Dendritic cell treated with granulocyte-macrophage colony-stimulating factor and Interleukin-4, amounts not matched to agents 40 ng/mL and 50 ng/mL, for 4 days (primary cell): ENCODE results near the gene RPL9.

Source experiments
- H3K27ac Mint-ChIP-seq: one replicate; pipeline ENCODE4 v1.8.0; 2022; ENCODE audit warnings: mild to moderate bottlenecking, mixed read lengths
- H3K27me3 Mint-ChIP-seq: one replicate; pipeline ENCODE4 v1.8.0; 2022; ENCODE audit warnings: mild to moderate bottlenecking, mixed read lengths
- H3K36me3 Mint-ChIP-seq: one replicate; pipeline ENCODE4 v1.8.0; 2022; ENCODE audit warnings: low read depth, mixed read lengths
- H3K4me1 Mint-ChIP-seq: one replicate; pipeline ENCODE4 v1.8.0; 2022; ENCODE audit warnings: low read depth, mixed read lengths
- H3K4me3 Mint-ChIP-seq: one replicate; pipeline ENCODE4 v1.8.0; 2022; ENCODE audit warnings: mild to moderate bottlenecking, moderate library complexity, mixed read lengths
- H3K9me3 Mint-ChIP-seq: one replicate; pipeline ENCODE4 v1.8.0; 2022; ENCODE audit warnings: mixed read lengths
- intact Hi-C: fragments of 100-400 bp; cut with micrococcal nuclease; formaldehyde crosslinking; loops from one replicate; pipeline ENCODE4 v1.15.0; 2022

Gene RPL9

GRCh38 chr4:39452860-39453587, 5.7 kb downstream of the RPL9 start:
- peaks cover 15% of the 10 kb centered on the region for H3K4me1 Mint-ChIP-seq
- no peak overlapping the region for H3K4me3 Mint-ChIP-seq
- peaks cover 81% of the 10 kb centered on the region for H3K36me3 Mint-ChIP-seq
- no peaks in the 10 kb centered on the region for H3K9me3 Mint-ChIP-seq
- H3K27ac Mint-ChIP-seq: no peak overlapping the region
- intact Hi-C loops: no loop called here
- no peaks in the 10 kb centered on the region for H3K27me3 Mint-ChIP-seq

- no peak overlapping the region for H3K27ac Mint-ChIP-seq
Measured at GRCh38 chr4:39452153-39452859, 6.4 kb downstream of the RPL9 start.

GRCh38 chr4:39451423-39452023, 7.2 kb downstream of the RPL9 start:
- Mint-ChIP-seq H3K4me3 (no peak overlapping the region), H3K36me3 (peaks cover 66% of the 10 kb centered on the region), H3K9me3 (no peaks in the 10 kb centered on the region), H3K27me3 (peaks cover 8% of the 10 kb centered on the region), H3K4me1 (peaks cover 1% of the 10 kb centered on the region), H3K27ac (no peak overlapping the region)
- intact Hi-C loops: no loop called here

More at GRCh38 chr4:39452153-39452859, 6.4 kb downstream of the RPL9 start:
- Mint-ChIP-seq H3K4me3 (no peak overlapping the region), H3K27me3 (peaks cover 1% of the 10 kb centered on the region), H3K4me1 (peaks cover 9% of the 10 kb centered on the region), H3K9me3 (no peaks in the 10 kb centered on the region), H3K36me3 (peaks cover 74% of the 10 kb centered on the region)
- intact Hi-C loops: no loop called here

- Mint-ChIP-seq H3K36me3 (peaks cover 57% of the 10 kb centered on the region), H3K27ac (no peak overlapping the region), H3K27me3 (peaks cover 8% of the 10 kb centered on the region), H3K4me3 (no peak overlapping the region), H3K9me3 (no peaks in the 10 kb centered on the region), H3K4me1 (no peaks in the 10 kb centered on the region)
- intact Hi-C loops: no loop called here
Measured at GRCh38 chr4:39450618-39451017, 8.1 kb downstream of the RPL9 start.

GRCh38 chr4:39446842-39447573, 11.7 kb downstream of the RPL9 start:
- no peaks in the 10 kb centered on the region for H3K9me3 Mint-ChIP-seq
- H3K4me3 Mint-ChIP-seq: peak overlapping the region; percentile 72
- peaks cover 10% of the 10 kb centered on the region for H3K27me3 Mint-ChIP-seq
- intact Hi-C loops: no loop called here
- H3K36me3 Mint-ChIP-seq: peaks cover 21% of the 10 kb centered on the region
- no peaks in the 10 kb centered on the region for H3K4me1 Mint-ChIP-seq
- peak overlapping the region; percentile 56 for H3K27ac Mint-ChIP-seq

GRCh38 chr4:39446483-39446841, 12.3 kb downstream of the RPL9 start:
- Mint-ChIP-seq H3K27ac (peak overlapping the region; percentile 56), H3K4me1 (no peaks in the 10 kb centered on the region), H3K27me3 (peaks cover 10% of the 10 kb centered on the region), H3K4me3 (no peak overlapping the region), H3K36me3 (peaks cover 15% of the 10 kb centered on the region), H3K9me3 (no peaks in the 10 kb centered on the region)
- intact Hi-C loops: no loop called here

GRCh38 chr4:39442998-39443397, 15.7 kb downstream of the RPL9 start:
- Mint-ChIP-seq H3K9me3 (no peaks in the 10 kb centered on the region), H3K4me3 (no peak overlapping the region), H3K4me1 (no peaks in the 10 kb centered on the region), H3K36me3 (no peaks in the 10 kb centered on the region), H3K27ac (no peak overlapping the region), H3K27me3 (peaks cover 13% of the 10 kb centered on the region)
- intact Hi-C loops: no loop called here

- H3K4me1 Mint-ChIP-seq: no peaks in the 10 kb centered on the region
- intact Hi-C loops: no loop called here
- peaks cover 5% of the 10 kb centered on the region for H3K27me3 Mint-ChIP-seq
- no peaks in the 10 kb centered on the region for H3K36me3 Mint-ChIP-seq
- H3K9me3 Mint-ChIP-seq: no peaks in the 10 kb centered on the region
- no peak overlapping the region for H3K4me3 Mint-ChIP-seq
- H3K27ac Mint-ChIP-seq: no peak overlapping the region
Measured at GRCh38 chr4:39441593-39441992, 17.1 kb downstream of the RPL9 start.

GRCh38 chr4:39435659-39436563, 22.8 kb downstream of the RPL9 start:
- intact Hi-C loops: no loop called here

GRCh38 chr4:39433878-39434492, 24.7 kb downstream of the RPL9 start:
- no peaks in the 10 kb centered on the region for H3K9me3 Mint-ChIP-seq
- H3K4me1 Mint-ChIP-seq: no peaks in the 10 kb centered on the region
- intact Hi-C loops: no loop called here
- no peak overlapping the region for H3K27ac Mint-ChIP-seq
- no peak overlapping the region for H3K4me3 Mint-ChIP-seq
- H3K36me3 Mint-ChIP-seq: no peaks in the 10 kb centered on the region
- peaks cover 4% of the 10 kb centered on the region for H3K27me3 Mint-ChIP-seq

More at GRCh38 chr4:39435659-39436563, 22.8 kb downstream of the RPL9 start:
- Mint-ChIP-seq H3K27me3 (peaks cover 5% of the 10 kb centered on the region), H3K4me1 (no peaks in the 10 kb centered on the region), H3K36me3 (no peaks in the 10 kb centered on the region), H3K9me3 (no peaks in the 10 kb centered on the region), H3K4me3 (no peak overlapping the region), H3K27ac (no peak overlapping the region)

- intact Hi-C loops: no loop called here
- Mint-ChIP-seq H3K4me1 (no peaks in the 10 kb centered on the region), H3K27me3 (no peaks in the 10 kb centered on the region), H3K36me3 (no peaks in the 10 kb centered on the region), H3K9me3 (no peaks in the 10 kb centered on the region), H3K27ac (no peak overlapping the region), H3K4me3 (no peak overlapping the region)
Measured at GRCh38 chr4:39429476-39430334, 29.0 kb downstream of the RPL9 start.

- Mint-ChIP-seq H3K36me3 (no peaks in the 10 kb centered on the region), H3K4me3 (no peak overlapping the region), H3K4me1 (no peaks in the 10 kb centered on the region), H3K27ac (no peak overlapping the region), H3K9me3 (no peaks in the 10 kb centered on the region), H3K27me3 (no peaks in the 10 kb centered on the region)
- intact Hi-C loops: no loop called here
Measured at GRCh38 chr4:39427520-39428114, 31.1 kb downstream of the RPL9 start.
